ENCODE results near the gene CTNNA2.

DNA sequence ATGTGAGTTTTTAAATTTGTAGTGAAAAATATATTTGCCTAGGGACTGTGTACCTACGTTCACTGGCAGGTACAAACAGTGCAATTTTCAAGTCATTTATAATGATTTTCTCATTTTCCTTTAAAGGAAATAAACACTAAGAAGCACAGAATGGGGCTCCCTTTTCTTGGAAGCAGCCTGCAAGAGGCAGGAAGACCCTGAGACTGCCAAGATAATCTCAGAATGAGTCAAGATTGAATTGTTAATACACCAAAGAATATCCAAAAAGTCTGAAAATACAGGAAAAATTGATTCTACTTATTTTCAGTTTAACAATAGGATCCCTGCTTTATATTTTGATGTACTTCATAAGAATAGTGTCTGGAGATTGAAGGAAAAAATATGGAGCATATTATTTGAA, 331.2 kb downstream of the CTNNA2 start:
- no peak for TF ChIP-seq CTCF (IDR thresholded peaks at IDR 0.05; ENCODE audit: control extremely low read depth in 1 of 3, insufficient read depth in 1 of 3, low read depth in 1 of 3, low read length in 3 of 3)
- TF ChIP-seq SP2 (IDR thresholded peaks at IDR 0.05; ENCODE audit: low read length) = no peak
- TF ChIP-seq, protein P1, sequence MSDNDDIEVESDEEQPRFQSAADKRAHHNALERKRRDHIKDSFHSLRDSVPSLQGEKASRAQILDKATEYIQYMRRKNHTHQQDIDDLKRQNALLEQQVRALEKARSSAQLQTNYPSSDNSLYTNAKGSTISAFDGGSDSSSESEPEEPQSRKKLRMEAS (IDR thresholded peaks at IDR 0.05) = no peak
- no peak for TF ChIP-seq TAF1 (IDR thresholded peaks at IDR 0.05; ENCODE audit: low read depth, low read length)
- TF ChIP-seq EZH2 (IDR thresholded peaks at IDR 0.05; ENCODE audit: low read depth, low read length, severe bottlenecking) = no peak
- no peak for TF ChIP-seq NRF1 (IDR thresholded peaks at IDR 0.05; ENCODE audit: low read depth, low read length)
- TF ChIP-seq EP300 (IDR thresholded peaks at IDR 0.05; ENCODE audit: borderline replicate concordance in 1 of 2, low read depth in 2 of 2, low read length in 2 of 2) = no peak
- no peak for TF ChIP-seq ZNF274 (IDR thresholded peaks at IDR 0.05; ENCODE audit: borderline replicate concordance, extremely low read depth, low read length)
- TF ChIP-seq E2F6 (IDR thresholded peaks at IDR 0.05) = no peak

Measured in H1 (cell line).